GM12864 (cell line): ENCODE measurements around the gene HOXD10.

Source experiments
- DNase-seq: peaks from one replicate; pipeline ENCODE4 v3.0.0-alpha.2; 2011; ENCODE audit warnings: low read depth
- H3K4me3 ChIP-seq: 2 replicates; pipeline ENCODE4 v1.5.1; 2011; ENCODE audit warnings: mild to moderate bottlenecking, low read depth, low read length, control low read depth
- CTCF ChIP-seq: IDR thresholded peaks from 2 replicates; pipeline ENCODE4 v1.5.1; 2011; ENCODE audit warnings: low read depth, mild to moderate bottlenecking, moderate library complexity, low read length, control low read depth, inconsistent platforms; ENCODE audit errors: missing control alignments

Gene HOXD10

GRCh38 chr2:176072951-176073904, 43.4 kb upstream of the HOXD10 start:
- no peak overlapping the region for H3K4me3 ChIP-seq
- DNase-seq = no peak
- TF ChIP-seq CTCF = no peak

- no peak for DNase-seq
- no peak overlapping the region for H3K4me3 ChIP-seq
- TF ChIP-seq CTCF = no peak
Measured at GRCh38 chr2:176074919-176075425, 41.6 kb upstream of the HOXD10 start.

GRCh38 chr2:176075481-176075880, 41.1 kb upstream of the HOXD10 start:
- no peak for TF ChIP-seq CTCF
- no peak overlapping the region for H3K4me3 ChIP-seq
- DNase-seq = no peak

GRCh38 chr2:176076063-176076462, 40.5 kb upstream of the HOXD10 start:
- DNase-seq = no peak
- H3K4me3 ChIP-seq = no peak overlapping the region
- no peak for TF ChIP-seq CTCF

- TF ChIP-seq CTCF = no peak
- no peak for DNase-seq
- no peak overlapping the region for H3K4me3 ChIP-seq
Measured at GRCh38 chr2:176076796-176077195, 39.8 kb upstream of the HOXD10 start.

- no peak for DNase-seq
- no peak overlapping the region for H3K4me3 ChIP-seq
- TF ChIP-seq CTCF = no peak
Measured at GRCh38 chr2:176078541-176079284, 37.9 kb upstream of the HOXD10 start.
